ENCODE results near the gene DENND4C.
A peak's percentile ranks its signal among the peaks of the same experiment; 100 is the strongest.

Gene DENND4C

GRCh38 chr9:19369107-19369506 is 138.6 kb downstream of the DENND4C start:
- TF ChIP-seq, protein P1, sequence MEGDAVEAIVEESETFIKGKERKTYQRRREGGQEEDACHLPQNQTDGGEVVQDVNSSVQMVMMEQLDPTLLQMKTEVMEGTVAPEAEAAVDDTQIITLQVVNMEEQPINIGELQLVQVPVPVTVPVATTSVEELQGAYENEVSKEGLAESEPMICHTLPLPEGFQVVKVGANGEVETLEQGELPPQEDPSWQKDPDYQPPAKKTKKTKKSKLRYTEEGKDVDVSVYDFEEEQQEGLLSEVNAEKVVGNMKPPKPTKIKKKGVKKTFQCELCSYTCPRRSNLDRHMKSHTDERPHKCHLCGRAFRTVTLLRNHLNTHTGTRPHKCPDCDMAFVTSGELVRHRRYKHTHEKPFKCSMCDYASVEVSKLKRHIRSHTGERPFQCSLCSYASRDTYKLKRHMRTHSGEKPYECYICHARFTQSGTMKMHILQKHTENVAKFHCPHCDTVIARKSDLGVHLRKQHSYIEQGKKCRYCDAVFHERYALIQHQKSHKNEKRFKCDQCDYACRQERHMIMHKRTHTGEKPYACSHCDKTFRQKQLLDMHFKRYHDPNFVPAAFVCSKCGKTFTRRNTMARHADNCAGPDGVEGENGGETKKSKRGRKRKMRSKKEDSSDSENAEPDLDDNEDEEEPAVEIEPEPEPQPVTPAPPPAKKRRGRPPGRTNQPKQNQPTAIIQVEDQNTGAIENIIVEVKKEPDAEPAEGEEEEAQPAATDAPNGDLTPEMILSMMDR (conservative IDR thresholded peaks at IDR 0.05): no peak
- H3K27ac ChIP-seq: peak overlapping the region; percentile 17

DNA sequence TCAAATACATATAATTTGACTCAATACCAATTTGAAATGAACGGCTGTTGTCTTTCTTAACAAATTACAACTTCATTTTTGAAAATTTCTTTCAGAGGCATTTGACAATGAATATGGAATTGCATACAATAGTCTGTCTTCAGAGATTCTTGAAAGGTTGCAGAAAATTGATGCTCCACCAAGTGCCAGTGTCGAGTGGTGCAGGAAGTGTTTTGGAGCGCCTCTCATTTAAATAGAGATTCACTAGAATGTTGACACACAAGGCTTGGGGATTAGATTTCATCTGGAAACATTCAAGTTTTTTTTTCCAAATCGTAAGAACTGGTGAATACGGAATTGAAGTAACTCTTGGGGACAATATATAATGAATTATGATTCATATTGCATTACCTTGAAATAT is 141.4 kb downstream of the DENND4C start:
- TF ChIP-seq, protein P1 (conservative IDR thresholded peaks at IDR 0.05): peak; percentile 63
- H3K27ac ChIP-seq: peak overlapping the region; percentile 29; the same call in 1 of the 2 replicates

GRCh38 chr9:19372567-19372966 is 142.1 kb downstream of the DENND4C start:
- peak overlapping the region; percentile 29; the same call in 1 of the 2 replicates for H3K27ac ChIP-seq
- TF ChIP-seq, protein P1 (conservative IDR thresholded peaks at IDR 0.05): no peak

GRCh38 chr9:19373527-19373926 is 143.0 kb downstream of the DENND4C start:
- TF ChIP-seq, protein P1 (conservative IDR thresholded peaks at IDR 0.05): no peak
- H3K27ac ChIP-seq: peak overlapping the region; percentile 29; the same call in 1 of the 2 replicates

DNA sequence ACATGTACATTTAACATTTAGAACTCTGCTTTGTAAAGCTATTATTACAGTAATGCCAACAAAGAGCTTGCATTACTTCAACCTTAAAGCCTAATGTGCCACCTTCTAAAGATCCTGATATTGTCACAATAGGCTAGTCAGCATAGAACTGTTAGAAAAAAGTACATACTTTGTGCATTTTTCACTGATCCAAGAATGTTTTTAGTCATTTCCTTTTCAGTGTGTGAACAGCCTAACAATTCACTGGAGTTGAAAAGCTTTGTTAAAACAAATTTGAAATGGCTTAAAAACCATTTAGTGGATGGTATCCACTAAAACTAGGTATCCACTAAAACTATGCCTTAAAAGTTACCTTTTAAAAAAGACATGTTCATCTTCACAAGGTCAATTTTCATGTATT is 145.0 kb downstream of the DENND4C start:
- peak overlapping the region; percentile 93; the same call in 1 of the 2 replicates for H3K27ac ChIP-seq
- TF ChIP-seq, protein P1 (conservative IDR thresholded peaks at IDR 0.05): no peak

DNA sequence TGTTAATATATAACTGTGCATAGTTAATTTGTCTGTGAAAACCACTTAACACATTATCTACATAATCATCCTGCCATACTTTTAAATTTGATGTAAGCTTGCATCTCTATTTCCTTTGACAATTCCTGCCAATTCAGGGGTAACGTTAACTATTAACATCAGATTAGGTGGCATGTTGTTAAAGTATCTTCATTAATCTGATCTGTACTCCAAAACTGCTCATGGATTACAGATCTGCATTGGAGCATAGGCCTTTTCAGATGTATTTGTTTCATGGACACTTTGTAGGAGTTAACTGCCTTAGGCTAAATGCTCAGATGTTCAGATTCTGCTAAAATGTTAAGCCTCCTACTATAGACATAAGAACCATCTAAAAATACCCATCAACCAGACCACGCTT is 146.4 kb downstream of the DENND4C start:
- peak overlapping the region; percentile 93 for H3K27ac ChIP-seq
- TF ChIP-seq, protein P1 (conservative IDR thresholded peaks at IDR 0.05): no peak

- TF ChIP-seq, protein P1 (conservative IDR thresholded peaks at IDR 0.05): no peak
- H3K27ac ChIP-seq: peak overlapping the region; percentile 93
Measured at GRCh38 chr9:19378164-19378563, 147.7 kb downstream of the DENND4C start.

All from VCaP (cell line).